ENCODE measurements around the gene PFN1.

DNA sequence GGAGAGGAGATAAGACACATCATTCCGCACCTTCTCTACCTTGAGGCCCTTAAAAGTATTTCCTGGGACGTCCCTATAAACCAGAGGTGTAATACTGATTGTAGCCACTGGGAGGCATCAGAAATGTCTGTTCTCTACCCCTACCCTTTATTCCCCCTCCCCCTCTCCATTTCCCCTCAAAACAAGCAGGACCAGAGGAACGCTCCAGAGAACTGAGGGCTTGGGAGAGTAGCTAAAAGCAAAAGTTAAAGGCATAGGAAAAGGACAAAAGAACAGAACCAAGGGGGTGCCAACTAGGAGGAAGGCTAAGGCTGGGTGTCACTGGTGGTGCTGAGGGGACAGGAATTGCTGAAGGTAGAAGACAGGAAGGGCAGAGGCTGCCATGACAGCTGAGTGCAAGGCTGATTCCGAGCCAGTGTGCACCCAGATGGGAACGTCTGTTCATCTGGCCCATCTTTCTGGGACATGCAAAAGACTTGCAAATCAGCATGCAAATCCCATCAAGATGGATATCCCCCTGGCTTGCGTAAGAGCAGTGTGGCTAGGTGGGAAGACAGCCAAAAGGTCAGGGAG, 32.4 kb upstream of the PFN1 start:
- TF ChIP-seq, protein P1, sequence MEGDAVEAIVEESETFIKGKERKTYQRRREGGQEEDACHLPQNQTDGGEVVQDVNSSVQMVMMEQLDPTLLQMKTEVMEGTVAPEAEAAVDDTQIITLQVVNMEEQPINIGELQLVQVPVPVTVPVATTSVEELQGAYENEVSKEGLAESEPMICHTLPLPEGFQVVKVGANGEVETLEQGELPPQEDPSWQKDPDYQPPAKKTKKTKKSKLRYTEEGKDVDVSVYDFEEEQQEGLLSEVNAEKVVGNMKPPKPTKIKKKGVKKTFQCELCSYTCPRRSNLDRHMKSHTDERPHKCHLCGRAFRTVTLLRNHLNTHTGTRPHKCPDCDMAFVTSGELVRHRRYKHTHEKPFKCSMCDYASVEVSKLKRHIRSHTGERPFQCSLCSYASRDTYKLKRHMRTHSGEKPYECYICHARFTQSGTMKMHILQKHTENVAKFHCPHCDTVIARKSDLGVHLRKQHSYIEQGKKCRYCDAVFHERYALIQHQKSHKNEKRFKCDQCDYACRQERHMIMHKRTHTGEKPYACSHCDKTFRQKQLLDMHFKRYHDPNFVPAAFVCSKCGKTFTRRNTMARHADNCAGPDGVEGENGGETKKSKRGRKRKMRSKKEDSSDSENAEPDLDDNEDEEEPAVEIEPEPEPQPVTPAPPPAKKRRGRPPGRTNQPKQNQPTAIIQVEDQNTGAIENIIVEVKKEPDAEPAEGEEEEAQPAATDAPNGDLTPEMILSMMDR (IDR thresholded peaks at IDR 0.05; ENCODE audit: insufficient read depth, low read length) = peak; percentile 19
- TF ChIP-seq POLR2AphosphoS5 (IDR thresholded peaks at IDR 0.05; ENCODE audit: low read depth) = no peak
